ENCODE data around the gene FAS. TPM values are rescaled to one million over a fixed set of nuclear protein-coding genes. Genes with fewer than 3 reads are reported as not detected.

FAS gene
- total RNA-seq, 3 donors from 2014 or later (not counting 1 experiment from before 2014, with no cell fraction given): 17.3 to 29.9 (median 26.5) TPM

Other genes starting within 250 kb of the FAS start
- gene LIPN, start 230.8 kb upstream of the FAS start, total RNA-seq: under 1 TPM in 2 of 3 donors, not detected in 1; 0.66 to 0.83 TPM
- gene LIPM, start 188.1 kb upstream of the FAS start, total RNA-seq: not detected
- not detected for gene ANKRD22, start 139.0 kb upstream of the FAS start, total RNA-seq
- gene STAMBPL1, start 110.6 kb upstream of the FAS start, total RNA-seq: 10 to 100 TPM; 14.8 to 30.3 (median 18.1) TPM
- 10 to 100 TPM in 1 of 3 donors, 1 to 10 TPM in 2; 5.0 to 13.1 (median 7.4) TPM for gene ACTA2, start 38.0 kb upstream of the FAS start, total RNA-seq
- under 1 TPM in 1 of 3 donors, not detected in 2; 0.20 TPM for gene CH25H, start 216.5 kb downstream of the FAS start, total RNA-seq

All from natural killer cell (primary cell).